Activated naive CD4-positive, alpha-beta T cell treated with anti-CD3 and anti-CD28 coated beads, Interleukin-2, amount 50 U/mL, for 16 hours (primary cell): ENCODE measurements around the gene JSRP1.

Source experiments
- DNase-seq: peaks from one replicate; pipeline ENCODE4 v3.0.0-alpha.2; 2020

JSRP1 gene

DNA sequence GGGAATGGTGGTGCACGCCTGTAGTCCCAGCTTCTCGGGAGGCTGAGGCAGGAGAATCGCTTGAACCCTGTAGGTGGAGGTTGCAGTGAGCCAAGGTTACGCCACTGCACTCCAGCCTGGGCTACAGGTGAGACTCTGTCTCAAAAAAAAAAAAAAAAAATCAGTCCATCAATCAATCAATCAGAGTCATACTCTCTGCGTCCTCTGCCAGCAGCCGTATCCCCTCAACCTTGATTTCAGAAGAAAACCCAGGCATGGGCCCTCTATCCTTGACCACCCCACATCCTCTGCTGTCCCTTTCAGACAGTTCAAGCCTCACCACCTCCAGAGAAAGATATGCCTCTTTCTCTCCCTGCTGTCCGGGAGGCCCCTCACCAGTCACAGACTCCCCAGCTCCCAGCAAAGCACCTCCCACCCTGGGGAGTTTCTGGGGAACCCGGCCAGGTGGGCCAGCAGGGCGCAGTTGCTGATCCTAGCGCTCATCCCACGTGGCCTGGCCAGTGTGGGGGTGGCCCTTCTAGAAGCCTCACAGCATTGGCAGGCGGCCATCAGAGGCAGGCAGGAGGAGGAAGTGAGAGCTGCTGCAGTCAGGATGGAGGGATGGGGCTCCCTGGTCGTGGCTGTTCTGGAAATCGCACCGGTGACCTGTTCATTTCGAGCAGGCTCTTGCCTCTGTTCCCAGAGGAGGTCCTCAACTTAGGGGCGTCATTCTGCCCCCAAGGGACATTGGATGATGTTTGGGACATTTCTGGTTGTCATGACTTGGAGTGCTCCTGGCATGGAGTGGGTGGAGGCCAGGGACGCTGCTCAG, 10.2 kb upstream of the JSRP1 start:
- DNase-seq = peak; percentile 46

DNA sequence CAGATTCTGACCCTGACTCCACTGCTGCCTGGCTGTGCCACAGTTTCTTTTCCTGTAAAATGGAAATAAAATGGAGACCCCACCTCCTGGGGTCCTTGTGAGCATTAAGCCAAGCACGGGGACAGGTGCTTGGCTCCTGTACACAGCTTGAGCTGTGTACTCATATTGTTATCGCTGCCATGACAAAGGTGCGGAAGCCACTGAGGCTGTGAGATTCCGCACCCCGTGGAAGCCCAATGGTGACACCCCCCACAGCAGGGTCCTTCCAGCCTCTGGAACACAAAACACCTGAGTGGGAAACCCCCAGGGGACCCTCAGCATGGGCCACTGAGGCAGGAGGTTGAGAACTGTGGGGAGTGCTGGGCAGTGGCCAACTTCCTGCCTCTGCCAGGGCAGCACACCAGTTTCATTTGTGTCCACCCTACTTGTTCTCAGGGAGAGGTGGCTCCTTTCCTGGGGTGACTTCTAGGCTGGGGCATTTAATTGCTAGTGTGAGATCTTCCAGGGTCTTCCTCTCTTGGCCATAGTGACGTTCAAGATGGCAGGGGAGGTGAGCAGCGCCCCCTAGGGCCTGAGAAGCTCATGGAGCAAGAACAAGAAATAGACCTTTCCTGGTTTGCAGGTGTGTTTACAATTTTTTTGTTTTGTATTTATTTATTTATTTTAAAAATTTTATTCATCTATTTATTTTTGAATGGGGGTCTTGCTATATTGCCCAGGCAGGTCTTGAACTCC, 5.4 kb upstream of the JSRP1 start:
- peak; percentile 61 for DNase-seq

DNA sequence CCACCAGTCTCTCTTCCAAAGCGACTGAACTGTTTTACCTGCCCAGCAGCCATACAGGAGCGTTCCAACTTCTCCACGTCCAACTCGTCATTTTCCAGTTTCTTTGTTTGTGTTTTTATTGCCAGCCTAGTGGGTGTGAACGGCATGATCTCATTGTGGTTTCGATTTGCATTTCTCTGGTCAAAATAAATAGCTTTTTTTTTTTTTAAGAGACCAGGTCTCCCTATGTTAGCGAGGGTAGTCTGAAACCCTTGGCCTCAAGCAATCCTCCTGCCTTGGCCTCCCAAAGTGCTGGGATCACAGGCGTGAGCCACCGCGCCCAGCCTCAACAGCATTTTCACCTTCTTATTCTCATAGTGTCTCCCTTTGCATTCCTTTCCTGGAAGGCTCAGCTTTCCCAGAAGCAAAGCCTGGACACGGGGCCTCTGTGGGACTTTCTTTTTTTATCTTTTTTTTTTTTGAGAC, 4.2 kb upstream of the JSRP1 start:
- DNase-seq = no peak

DNA sequence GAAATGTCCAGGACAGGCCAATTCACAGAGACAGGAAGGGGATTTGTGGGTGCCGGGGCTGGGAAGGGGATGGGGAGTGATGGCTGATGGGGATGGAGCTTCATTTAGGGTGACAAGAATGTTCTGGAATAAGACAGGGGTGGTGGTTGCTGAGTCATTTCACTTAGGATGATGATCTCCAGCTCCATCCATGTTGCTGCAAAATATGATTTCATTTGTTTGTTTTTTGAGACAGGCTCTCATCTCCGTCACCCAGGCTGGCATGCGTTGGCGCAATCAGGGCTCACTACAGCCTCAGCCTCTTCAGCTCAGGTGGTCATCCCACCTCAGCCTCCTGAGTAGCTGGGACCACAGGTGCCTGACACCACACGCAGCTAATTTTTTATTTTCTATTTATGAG, 3.1 kb upstream of the JSRP1 start:
- no peak for DNase-seq

DNA sequence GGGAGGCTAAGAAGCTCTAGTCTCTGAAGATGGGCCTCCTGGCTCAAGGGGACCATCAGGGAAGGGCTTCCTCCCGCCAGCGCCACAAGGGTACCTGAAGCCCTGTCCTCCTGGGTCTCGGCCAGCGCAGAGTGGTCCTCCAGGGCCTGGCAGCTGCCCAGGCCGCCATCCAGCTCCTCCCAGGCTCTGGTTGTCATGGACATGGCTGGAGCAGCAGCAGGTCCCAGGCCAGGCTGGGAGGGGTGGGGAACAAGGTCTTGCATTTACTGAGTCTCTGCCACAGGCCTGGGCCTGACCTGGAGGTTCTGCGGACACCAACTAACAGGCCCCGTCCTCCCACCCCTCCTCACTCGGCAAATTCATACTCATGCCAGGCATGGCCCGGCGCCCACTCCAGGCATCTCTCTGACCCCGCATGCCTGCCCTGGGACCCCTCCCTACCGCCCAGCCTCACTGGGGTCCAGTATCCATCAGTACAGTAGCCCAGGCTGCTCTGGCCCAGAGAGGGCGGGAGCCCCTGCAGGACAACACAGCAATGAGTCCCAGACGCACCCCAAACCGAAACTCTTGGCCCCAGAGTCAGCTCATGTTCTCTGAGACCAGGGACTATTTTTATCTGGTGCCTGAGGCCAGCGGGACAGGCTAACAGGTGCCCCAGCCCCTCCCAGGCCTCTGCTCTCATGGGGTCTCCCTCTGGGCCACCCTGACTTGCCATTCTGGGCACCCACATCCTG, 938 bp downstream of the JSRP1 start:
- no peak for DNase-seq

DNA sequence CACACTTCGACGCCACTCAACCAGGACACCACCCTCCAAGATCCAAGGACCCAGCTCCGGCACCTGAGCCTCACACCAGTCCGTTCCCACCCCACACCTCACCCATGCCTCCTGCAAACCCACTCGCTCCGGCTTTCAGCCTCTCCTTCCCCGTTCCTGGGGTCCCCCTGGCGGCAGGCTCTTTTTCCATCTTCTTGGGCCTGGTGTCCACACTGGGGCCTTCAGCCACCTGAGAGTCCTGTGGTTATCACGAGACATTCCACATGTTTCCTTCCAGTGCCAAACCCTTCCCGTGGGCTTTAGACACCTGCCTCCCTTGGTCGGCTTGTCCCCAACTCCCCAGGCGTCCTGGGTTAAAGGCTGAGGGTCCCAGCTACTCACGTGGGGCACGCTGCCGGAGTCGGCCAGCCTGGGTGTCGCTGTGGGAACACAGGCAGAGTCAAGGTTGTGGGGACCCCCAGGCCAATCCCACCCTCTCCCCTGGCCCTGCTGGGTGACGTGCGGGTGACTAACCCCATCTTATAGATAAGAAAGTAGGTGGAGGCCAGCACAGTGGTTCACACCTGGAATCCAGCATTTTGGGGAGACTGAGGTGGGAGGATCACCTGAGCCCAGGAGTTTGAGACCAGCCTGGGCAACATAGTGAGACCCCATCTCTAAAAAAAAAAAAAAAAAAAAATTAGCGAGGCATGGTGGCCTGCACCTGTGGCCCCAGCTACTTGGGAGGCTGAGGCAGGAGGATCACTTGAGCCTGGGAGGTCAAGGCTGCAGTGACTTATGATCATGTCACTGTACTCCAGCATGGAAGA, 1.9 kb downstream of the JSRP1 start:
- no peak for DNase-seq

DNA sequence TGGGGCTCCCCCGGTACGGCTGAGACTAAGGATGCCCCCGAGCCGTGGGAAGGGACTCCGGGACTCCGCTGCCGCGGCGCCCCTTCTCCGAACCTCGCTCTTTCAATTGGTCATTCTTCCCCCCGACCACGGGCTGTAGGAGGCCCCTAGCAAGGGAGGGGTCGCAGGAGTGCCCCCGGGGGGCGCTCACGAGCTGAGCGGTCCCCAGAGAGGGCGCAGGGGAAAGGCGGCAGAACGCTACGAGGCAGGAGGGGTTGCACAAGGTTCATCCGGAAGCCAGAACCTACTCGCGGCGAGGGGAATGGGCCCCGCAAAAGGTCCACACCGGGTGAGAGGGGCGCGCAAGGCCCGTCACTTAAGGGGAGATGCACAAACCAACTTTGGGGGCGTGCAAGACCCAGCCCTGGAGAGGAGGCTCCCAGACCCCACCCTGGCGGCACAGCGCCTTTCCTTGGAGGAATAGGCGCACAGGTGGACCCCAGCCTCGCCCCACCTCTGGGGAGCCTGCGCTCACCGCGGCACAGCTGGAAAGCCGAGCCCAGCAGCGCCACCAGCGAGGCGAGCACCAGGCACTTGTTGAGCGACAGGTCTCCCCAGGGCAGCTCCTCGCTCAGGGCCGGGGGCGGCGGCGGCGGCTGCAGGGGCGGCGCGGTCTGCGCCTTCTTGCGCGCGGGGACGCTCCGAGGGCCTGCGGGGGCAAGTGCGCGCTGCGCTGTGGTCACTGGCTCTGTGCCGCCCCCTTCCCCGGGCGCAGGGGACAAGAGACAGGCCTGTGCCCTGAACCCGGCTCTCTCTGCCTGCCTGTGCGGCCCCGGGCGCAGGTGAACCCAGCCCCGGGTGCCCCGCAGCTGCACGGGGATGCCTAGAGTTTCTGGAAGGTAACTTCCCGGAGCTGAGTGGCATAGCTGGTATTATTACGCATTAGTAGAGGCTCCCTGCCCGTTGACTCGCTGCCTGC, 2.8 kb downstream of the JSRP1 start:
- DNase-seq = peak; percentile 65

DNA sequence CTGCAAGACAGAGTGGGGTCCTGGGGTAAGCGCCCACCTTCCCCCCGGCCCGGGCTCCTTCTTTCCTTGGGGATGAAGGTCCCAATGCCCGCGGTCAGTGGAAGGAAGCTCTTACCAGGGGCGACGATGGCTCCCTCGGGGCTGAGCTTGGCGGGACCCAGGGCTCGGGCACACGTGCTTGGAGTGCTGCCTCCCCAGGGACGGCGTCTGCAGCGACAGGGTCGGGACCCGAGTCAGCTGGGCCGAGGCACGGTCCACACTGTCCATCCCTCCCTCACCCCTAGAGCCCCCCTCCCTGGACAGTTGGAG, 3.5 kb downstream of the JSRP1 start:
- no peak for DNase-seq

DNA sequence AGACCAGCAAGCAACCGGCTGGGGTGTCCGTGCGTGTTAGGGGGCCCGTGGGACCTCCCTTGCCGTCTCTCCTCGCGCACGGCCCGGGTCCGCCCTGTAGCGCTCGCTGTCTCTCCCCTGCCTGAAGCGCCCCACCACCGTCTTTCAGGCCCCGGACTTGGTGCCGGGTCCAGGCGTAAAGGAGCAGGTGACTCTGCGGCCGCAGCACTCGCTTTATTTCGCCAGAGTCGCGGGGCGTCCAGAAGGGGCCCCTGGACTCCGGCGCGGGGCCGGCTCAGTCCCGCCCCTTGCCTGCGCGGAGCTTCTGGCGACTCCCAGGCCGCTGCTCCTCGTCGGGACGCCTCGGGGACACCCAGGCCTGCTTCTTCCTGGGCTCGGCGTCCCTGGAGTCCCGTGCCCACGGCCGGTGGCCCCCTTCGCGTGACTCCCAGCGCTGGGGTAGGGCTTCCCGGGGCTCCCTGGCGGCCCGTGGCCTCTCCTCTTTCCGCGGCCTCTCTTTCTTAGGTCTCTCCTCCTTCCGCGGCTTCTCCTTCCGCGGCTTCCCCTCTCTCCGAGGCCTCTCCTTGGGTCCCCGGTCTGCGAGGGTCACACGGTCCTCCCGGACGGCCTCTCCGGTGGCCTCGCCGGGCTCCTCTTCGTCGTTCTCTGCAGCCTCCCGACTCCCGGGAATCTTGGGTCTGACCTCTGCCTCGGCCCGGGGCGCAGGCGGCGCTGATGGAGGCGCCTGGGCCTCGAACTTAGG, 4.0 kb downstream of the JSRP1 start:
- no peak for DNase-seq

DNA sequence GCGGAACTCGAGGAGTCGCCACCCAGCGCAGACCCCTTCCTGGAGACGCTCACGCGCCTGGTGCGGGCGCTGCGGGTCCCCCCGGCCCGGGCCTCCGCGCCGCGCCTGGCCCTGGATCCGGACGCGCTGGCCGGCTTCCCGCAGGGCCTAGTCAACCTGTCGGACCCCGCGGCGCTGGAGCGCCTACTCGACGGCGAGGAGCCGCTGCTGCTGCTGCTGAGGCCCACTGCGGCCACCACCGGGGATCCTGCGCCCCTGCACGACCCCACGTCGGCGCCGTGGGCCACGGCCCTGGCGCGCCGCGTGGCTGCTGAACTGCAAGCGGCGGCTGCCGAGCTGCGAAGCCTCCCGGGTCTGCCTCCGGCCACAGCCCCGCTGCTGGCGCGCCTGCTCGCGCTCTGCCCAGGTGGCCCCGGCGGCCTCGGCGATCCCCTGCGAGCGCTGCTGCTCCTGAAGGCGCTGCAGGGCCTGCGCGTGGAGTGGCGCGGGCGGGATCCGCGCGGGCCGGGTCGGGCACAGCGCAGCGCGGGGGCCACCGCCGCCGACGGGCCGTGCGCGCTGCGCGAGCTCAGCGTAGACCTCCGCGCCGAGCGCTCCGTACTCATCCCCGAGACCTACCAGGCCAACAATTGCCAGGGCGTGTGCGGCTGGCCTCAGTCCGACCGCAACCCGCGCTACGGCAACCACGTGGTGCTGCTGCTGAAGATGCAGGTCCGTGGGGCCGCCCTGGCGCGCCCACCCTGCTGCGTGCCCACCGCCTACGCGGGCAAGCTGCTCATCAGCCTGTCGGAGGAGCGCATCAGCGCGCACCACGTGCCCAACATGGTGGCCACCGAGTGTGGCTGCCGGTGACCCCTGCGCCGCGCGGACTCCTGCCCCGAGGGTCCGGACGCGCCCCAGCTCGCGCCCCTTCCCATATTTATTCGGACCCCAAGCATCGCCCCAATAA, 4.8 kb downstream of the JSRP1 start:
- DNase-seq = peak; percentile 51

DNA sequence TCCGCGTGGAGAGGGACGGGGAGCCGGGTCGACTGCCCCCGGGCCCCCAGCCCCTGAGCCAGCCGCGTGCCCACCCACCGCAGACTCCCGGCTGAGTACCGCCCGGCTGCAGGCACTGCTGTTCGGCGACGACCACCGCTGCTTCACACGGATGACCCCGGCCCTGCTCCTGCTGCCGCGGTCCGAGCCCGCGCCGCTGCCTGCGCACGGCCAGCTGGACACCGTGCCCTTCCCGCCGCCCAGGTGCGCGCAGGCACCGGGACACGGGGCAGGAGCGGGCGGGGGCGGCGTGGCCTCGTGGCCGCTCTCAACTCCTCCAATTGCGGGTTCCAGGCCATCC, 5.5 kb downstream of the JSRP1 start:
- DNase-seq = no peak

DNA sequence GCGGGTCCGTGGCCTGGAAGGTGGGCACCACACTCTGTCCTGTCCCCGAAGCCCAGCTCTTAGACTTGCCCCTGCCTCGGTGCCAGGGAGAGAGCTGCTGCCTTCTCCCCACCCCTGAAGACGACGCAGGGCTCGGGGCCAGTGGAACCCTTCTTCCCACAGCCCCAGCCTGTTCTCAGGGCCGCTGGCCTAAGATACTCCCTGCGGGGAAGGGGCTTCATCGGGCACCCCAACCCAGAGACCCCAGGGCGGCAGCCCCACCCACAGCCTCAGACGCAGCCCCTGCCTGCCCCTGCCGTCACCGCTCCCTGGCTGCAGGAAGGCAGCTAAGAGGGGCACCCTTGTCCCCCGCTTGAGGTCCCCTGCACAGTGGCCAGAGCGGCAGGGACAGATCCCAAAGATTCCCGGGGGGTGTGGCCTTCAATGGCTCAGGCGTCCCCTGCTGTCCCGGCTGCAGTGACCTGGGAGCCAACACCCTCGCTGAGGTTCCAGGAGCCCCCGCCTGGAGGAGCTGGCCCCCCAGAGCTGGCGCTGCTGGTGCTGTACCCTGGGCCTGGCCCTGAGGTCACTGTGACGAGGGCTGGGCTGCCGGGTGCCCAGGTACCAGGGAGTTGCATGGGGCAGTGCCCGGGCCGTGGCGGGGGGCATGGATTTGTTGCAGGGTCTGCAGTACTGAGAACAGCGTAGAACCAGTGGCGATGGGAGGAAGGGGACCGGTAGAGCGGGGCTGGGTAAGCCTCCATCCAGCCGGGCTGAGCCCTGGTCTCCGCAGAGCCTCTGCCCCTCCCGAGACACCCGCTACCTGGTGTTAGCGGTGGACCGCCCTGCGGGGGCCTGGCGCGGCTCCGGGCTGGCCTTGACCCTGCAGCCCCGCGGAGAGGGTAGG, 6.1 kb downstream of the JSRP1 start:
- DNase-seq = no peak

DNA sequence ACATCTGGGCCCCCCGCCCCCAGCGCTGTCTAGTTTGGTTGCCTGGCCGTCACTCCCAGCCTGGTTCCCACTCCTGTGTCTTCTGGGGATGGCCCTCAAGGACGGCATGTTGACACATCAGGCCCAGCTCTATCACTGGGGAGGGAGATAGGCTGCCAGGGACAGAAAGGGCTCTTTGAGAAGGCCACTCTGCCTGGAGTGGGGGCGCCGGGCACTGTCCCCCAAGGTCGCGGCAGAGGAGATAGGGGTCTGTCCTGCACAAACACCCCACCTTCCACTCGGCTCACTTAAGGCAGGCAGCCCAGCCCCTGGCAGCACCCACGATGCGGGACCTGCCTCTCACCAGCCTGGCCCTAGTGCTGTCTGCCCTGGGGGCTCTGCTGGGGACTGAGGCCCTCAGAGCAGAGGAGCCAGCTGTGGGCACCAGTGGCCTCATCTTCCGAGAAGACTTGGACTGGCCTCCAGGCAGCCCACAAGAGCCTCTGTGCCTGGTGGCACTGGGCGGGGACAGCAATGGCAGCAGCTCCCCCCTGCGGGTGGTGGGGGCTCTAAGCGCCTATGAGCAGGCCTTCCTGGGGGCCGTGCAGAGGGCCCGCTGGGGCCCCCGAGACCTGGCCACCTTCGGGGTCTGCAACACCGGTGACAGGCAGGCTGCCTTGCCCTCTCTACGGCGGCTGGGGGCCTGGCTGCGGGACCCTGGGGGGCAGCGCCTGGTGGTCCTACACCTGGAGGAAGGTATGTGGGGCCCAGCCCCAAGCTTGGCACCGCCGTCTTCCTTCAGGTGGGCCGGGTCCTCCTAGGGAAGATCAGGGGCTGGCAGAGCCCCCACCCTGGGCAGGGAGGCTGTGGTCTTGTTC, 7.0 kb downstream of the JSRP1 start, which contains the start of gene AMH:
AMH (plus strand) TSS at position 314 of the 857 bp plus-strand sequence; CDS start at position 324, 10 bp downstream.
- no peak for DNase-seq

DNA sequence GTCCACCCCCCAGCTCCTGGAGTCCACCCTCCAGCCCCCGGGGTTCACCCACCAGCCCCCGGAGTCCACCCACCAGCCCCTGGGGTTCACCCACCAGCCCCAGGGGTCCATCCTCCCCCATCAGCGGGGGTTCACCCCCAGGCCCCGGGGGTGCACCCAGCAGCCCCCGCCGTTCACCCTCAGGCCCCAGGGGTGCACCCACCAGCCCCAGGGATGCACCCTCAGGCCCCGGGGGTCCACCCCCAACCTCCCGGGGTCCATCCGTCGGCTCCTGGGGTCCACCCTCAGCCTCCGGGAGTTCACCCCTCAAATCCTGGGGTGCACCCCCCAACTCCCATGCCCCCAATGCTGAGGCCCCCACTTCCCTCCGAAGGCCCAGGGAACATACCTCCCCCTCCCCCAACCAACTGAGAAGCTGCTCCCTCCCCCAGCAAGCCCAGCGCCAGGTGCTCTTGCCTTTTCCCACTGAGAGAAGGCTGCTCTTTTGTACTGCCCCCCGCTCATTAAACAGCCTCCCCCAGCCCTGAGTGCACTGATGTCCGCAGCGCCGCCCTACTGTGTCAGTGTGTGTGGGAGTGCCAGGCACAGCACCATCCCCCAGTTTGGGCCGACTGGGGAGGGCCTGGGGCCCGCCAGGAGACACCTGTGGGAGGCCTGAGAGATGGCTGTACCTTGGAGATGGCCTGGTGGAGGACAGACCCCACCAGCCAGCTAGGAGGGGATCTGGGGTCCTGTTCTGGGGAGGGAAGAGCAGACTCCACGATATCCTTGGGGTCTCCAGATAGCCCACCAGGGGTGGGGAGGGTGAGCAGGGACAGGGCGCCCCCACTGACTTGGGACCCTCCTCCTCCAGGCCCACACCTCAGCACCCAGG, 7.8 kb downstream of the JSRP1 start:
- DNase-seq = no peak

DNA sequence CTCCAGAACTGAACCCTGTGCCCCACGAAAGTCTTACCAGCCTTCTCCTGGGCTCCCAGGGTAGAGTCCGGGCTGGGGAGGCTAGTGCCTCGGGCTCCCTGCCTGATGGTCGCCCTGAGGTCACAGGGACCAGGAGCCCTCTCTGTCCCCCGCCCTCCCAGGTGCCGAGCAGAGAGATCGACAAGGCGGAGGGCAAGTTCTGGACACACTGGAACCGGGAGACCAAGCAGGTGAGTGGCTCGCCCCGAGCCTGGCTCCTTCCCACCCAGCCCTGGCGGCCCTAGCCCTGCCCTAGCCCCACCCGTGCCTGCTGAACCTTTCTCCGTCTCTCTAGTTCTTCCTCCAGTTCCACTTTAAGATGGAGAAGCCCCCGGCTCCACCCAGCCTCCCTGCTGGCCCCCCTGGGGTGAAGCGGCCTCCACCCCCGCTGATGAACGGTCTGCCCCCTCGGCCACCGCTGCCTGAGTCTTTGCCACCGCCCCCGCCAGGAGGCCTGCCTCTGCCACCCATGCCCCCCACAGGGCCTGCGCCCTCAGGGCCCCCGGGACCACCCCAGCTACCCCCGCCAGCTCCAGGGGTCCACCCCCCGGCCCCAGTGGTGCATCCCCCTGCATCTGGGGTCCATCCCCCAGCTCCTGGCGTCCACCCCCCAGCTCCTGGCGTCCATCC, 8.7 kb downstream of the JSRP1 start:
- DNase-seq = no peak

DNA sequence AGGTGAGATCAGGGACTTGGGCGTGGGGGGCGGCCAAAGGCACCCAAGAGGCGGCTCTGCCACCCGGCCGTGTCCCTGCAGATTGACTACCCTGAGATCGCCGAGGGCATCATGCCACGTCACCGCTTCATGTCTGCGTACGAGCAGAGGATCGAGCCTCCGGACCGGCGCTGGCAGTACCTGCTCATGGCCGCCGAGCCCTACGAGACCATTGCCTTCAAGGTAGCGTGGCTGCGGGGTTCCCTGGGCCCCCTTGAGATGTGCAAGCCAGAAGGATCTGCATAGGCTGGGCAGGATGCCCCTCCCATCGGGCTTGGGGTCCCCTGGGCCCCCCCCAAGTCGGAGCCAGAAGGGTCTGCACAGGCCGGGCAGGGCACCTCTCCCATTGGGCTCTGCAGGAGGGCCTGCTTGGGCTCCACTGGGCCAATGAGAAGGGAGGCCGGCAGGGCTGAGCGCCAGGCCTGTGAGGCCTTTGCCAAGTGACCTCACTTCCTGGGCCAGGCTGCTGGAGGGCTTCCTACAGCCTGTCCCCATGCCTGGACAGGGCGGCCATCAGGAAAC, 9.3 kb downstream of the JSRP1 start:
- DNase-seq = no peak
